ENCODE results near the gene CYRIA.

DNA sequence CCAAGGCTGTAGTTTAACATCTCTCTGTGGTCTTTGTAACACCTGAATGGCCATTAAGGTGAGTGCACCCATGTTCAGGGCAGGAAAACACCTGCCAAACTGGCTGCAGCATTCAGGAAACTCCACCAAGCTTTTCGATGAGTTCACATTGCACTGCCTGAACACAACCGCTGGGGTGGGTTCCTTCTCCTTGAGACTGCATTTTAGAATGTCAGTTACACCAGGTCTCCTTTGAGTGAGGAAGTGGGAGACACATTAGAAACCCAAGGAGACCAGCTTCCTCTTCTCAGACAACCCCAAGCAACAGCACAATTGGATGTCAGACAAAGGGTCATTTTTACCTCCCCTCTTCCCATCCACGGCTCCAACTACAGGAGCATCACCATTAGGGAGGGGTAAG is 35.2 kb downstream of the CYRIA start:
- TF ChIP-seq POLR2A (IDR thresholded peaks at IDR 0.05; ENCODE audit: low read depth, low read length) = no peak
- TF ChIP-seq POLR2AphosphoS5 (IDR thresholded peaks at IDR 0.05; ENCODE audit: low read depth, low read length) = no peak
- no peak for TF ChIP-seq TAF1 (IDR thresholded peaks at IDR 0.05; ENCODE audit: low read depth, low read length)
- peak; percentile 78 for TF ChIP-seq SPI1 (IDR thresholded peaks at IDR 0.05; ENCODE audit: low read depth, low read length)
- no peak for TF ChIP-seq PAX5 (IDR thresholded peaks at IDR 0.05; ENCODE audit: insufficient read depth, low read length, severe bottlenecking)

Measured in GM12891 (cell line).